Hepatocyte (in vitro differentiated cells): Measurements from ENCODE around the gene PTPRN2.

Experiments
- EZH2 ChIP-seq: fragments of 200-600 bp; sonication (generic); IDR thresholded peaks from 2 replicates; pipeline ENCODE4 v1.6.1; 2016; ENCODE audit warnings: antibody characterized with exemption, mild to moderate bottlenecking, borderline replicate concordance
- TF ChIP-seq, protein P1 (sequence below): fragments of 200-600 bp; sonication (generic); IDR thresholded peaks from 2 replicates; pipeline ENCODE4 v1.5.1; 2016; ENCODE audit warnings: antibody characterized with exemption, mild to moderate bottlenecking; ENCODE audit not compliant: poor library complexity

DNA sequence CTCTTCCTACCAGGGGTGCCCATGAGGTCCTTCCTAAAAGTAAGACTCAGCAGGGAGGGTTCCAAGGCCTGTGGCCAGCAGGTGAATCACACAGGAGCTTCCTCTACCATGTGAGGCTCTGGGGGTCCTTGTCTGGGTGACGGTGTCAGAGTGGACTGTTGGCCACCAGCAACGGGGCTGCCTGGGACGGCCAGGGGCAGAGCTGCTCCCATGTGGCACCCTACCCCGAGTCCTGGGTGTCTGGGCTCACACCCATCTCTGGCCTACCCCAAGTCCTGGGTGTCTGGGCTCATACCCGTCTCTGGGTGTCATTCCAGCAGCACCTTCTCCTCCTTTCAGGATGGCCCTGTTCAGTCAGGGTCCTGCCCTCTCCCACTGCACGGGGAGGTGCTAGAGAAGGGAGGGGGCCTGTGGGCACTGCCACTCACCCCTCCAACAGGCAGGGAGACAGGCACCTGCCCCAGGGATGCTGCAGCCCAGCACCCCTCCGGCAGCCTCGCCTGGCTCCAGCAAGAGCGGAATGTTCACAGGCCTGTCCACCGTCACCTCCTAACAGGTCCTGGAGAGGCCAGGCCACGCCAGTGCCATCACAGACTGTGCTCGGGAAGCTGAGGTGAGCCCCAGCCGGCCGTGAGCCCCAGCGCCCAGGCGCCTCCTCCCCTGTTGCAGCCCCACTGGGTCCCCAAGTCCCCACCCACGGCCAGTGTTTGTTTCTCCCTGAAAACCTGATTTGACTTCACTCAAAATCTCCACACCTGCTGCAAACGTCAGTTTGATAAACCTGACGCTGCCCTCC, 143.7 kb downstream of the PTPRN2 start:
- no peak for TF ChIP-seq EZH2
- TF ChIP-seq, protein P1, sequence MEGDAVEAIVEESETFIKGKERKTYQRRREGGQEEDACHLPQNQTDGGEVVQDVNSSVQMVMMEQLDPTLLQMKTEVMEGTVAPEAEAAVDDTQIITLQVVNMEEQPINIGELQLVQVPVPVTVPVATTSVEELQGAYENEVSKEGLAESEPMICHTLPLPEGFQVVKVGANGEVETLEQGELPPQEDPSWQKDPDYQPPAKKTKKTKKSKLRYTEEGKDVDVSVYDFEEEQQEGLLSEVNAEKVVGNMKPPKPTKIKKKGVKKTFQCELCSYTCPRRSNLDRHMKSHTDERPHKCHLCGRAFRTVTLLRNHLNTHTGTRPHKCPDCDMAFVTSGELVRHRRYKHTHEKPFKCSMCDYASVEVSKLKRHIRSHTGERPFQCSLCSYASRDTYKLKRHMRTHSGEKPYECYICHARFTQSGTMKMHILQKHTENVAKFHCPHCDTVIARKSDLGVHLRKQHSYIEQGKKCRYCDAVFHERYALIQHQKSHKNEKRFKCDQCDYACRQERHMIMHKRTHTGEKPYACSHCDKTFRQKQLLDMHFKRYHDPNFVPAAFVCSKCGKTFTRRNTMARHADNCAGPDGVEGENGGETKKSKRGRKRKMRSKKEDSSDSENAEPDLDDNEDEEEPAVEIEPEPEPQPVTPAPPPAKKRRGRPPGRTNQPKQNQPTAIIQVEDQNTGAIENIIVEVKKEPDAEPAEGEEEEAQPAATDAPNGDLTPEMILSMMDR: no peak
